ENCODE data around the gene MIAT.

Gene MIAT

GRCh38 chr22:26623984-26624383 lies 33.4 kb upstream of the MIAT start:
- no peak overlapping the region for H3K27ac ChIP-seq (ENCODE audit: low read depth, low read length)
- H3K4me2 ChIP-seq (ENCODE audit: low read depth, low read length, poor library complexity, severe bottlenecking), result no peak overlapping the region
- no peak overlapping the region for H3K9ac ChIP-seq (ENCODE audit: low read length)
- H3F3A ChIP-seq (ENCODE audit: insufficient read depth), result no peaks in the 10 kb centered on the region
- no peaks in the 10 kb centered on the region for H3K36me3 ChIP-seq (ENCODE audit: low read length)
- no peaks in the 10 kb centered on the region for H3K27me3 ChIP-seq (ENCODE audit: low read length)
- H3K9me2 ChIP-seq (replicated peaks; ENCODE audit: insufficient read depth, low read length), result no peaks in the 10 kb centered on the region
- no peak overlapping the region for H2AFZ ChIP-seq (ENCODE audit: low read depth, low read length, severe bottlenecking)
- no peaks in the 10 kb centered on the region for H4K20me1 ChIP-seq (ENCODE audit: low read depth, low read length)
- H3K4me3 ChIP-seq (ENCODE audit: insufficient read depth, low read length, poor library complexity, severe bottlenecking), result no peak overlapping the region
- H3K9me3 ChIP-seq (ENCODE audit: insufficient read depth, low read length), result no peaks in the 10 kb centered on the region
- H3K79me2 ChIP-seq (ENCODE audit: insufficient read depth, low read length), result no peaks in the 10 kb centered on the region
- TF ChIP-seq CTCF (IDR thresholded peaks at IDR 0.05; ENCODE audit: insufficient read depth, low read length, poor library complexity, severe bottlenecking), result no peak
- no peak for TF ChIP-seq EZH2phosphoT487 (conservative IDR thresholded peaks at IDR 0.05; ENCODE audit: low read length)

- Histone ChIP-seq H3K36me3 (ENCODE audit: low read length) (no peaks in the 10 kb centered on the region), H3K27me3 (ENCODE audit: low read length) (no peaks in the 10 kb centered on the region), H3K27ac (ENCODE audit: low read depth, low read length) (no peak overlapping the region), H3K4me2 (ENCODE audit: low read depth, low read length, poor library complexity, severe bottlenecking) (no peak overlapping the region), H3K9me2 (replicated peaks; ENCODE audit: insufficient read depth, low read length) (no peaks in the 10 kb centered on the region), H3K9me3 (ENCODE audit: insufficient read depth, low read length) (no peaks in the 10 kb centered on the region), H2AFZ (ENCODE audit: low read depth, low read length, severe bottlenecking) (no peak overlapping the region), H3K4me3 (ENCODE audit: insufficient read depth, low read length, poor library complexity, severe bottlenecking) (no peak overlapping the region), H3K79me2 (ENCODE audit: insufficient read depth, low read length) (no peaks in the 10 kb centered on the region), H4K20me1 (ENCODE audit: low read depth, low read length) (no peaks in the 10 kb centered on the region), H3K9ac (ENCODE audit: low read length) (no peak overlapping the region), H3F3A (ENCODE audit: insufficient read depth) (no peaks in the 10 kb centered on the region)
- TF ChIP-seq CTCF (IDR thresholded peaks at IDR 0.05; ENCODE audit: insufficient read depth, low read length, poor library complexity, severe bottlenecking), result no peak
- no peak for TF ChIP-seq EZH2phosphoT487 (conservative IDR thresholded peaks at IDR 0.05; ENCODE audit: low read length)
Measured at GRCh38 chr22:26624803-26625202, 32.6 kb upstream of the MIAT start.

- no peaks in the 10 kb centered on the region for H3K27me3 ChIP-seq (ENCODE audit: low read length)
- no peaks in the 10 kb centered on the region for H4K20me1 ChIP-seq (ENCODE audit: low read depth, low read length)
- H3K4me3 ChIP-seq (ENCODE audit: insufficient read depth, low read length, poor library complexity, severe bottlenecking), result no peak overlapping the region
- H3K9me3 ChIP-seq (ENCODE audit: insufficient read depth, low read length), result no peaks in the 10 kb centered on the region
- H3K4me2 ChIP-seq (ENCODE audit: low read depth, low read length, poor library complexity, severe bottlenecking), result no peak overlapping the region
- TF ChIP-seq EZH2phosphoT487 (conservative IDR thresholded peaks at IDR 0.05; ENCODE audit: low read length) (no peak), CTCF (IDR thresholded peaks at IDR 0.05; ENCODE audit: insufficient read depth, low read length, poor library complexity, severe bottlenecking) (no peak)
- H3K27ac ChIP-seq (ENCODE audit: low read depth, low read length), result no peak overlapping the region
- H3K79me2 ChIP-seq (ENCODE audit: insufficient read depth, low read length), result no peaks in the 10 kb centered on the region
- H3F3A ChIP-seq (ENCODE audit: insufficient read depth), result no peaks in the 10 kb centered on the region
- H3K9ac ChIP-seq (ENCODE audit: low read length), result no peak overlapping the region
- H3K9me2 ChIP-seq (replicated peaks; ENCODE audit: insufficient read depth, low read length), result no peaks in the 10 kb centered on the region
- no peak overlapping the region for H2AFZ ChIP-seq (ENCODE audit: low read depth, low read length, severe bottlenecking)
- H3K36me3 ChIP-seq (ENCODE audit: low read length), result no peaks in the 10 kb centered on the region
Measured at GRCh38 chr22:26629988-26630761, 27.2 kb upstream of the MIAT start.
